B cell (primary cell): Measurements from ENCODE around the gene MICALL1. TPM values are rescaled to one million over a fixed set of nuclear protein-coding genes. Genes with fewer than 3 reads are reported as not detected.

ENCODE experiments used
- ATAC-seq: fragments of 200-7000 bp; cut with Tn5 transposase; one replicate; pipeline ENCODE4 v1.10.0; 2021; ENCODE audit warnings: low read depth, mild to moderate bottlenecking, moderate number of reproducible peaks, moderate library complexity
- CTCF ChIA-PET: fragments of 350-600 bp; sonication (Branson Sonifier 250); formaldehyde crosslinking; loops from one replicate; lab custom pipeline; 2021; ENCODE audit warnings: antibody characterized with exemption, inconsistent platforms; lab: Charles Lee
- POLR2A ChIA-PET: fragments of 350-600 bp; sonication (Branson Sonifier 250); formaldehyde crosslinking; loops from one replicate; lab custom pipeline; 2021; ENCODE audit warnings: antibody characterized with exemption; lab: Charles Lee
- DNase-seq: peaks from one replicate; pipeline ENCODE4 v3.0.0; 2013
- H2AFZ ChIP-seq: 2 replicates; pipeline ENCODE4 v1.6.1; 2012; ENCODE audit warnings: mild to moderate bottlenecking, low read depth, low read length; ENCODE audit not compliant: insufficient read depth, poor library complexity, severe bottlenecking
- H3K27ac ChIP-seq, 2 donors: 1 replicate in 1 of 2; 2 replicates in 1 of 2; pipeline ENCODE4 v1.5.1; 2012 to 2013; ENCODE audit warnings: low read length in 2 of 2, mild to moderate bottlenecking in 2 of 2, moderate library complexity in 1 of 2
- H3K27me3 ChIP-seq, 4 experiments: fragments of 200-600 bp in 1 of 4; sonication (generic) in 1 of 4; replicated peaks in 1 of 4; 1 replicate in 2 of 4; 2 replicates in 2 of 4; pipeline versions ENCODE4 v1.6.1 to v1.7.0; 2013 to 2016; ENCODE audit warnings: low read length in 3 of 4, mild to moderate bottlenecking in 2 of 4, mixed read lengths in 1 of 4, moderate library complexity in 1 of 4; ENCODE audit not compliant: insufficient read depth in 4 of 4, control insufficient read depth in 3 of 4; ENCODE audit errors: control extremely low read depth in 1 of 4
- H3K36me3 ChIP-seq, 2 experiments: replicated peaks in 1 of 2; 1 replicate in 1 of 2; 2 replicates in 1 of 2; pipeline versions ENCODE4 v1.6.1 to v1.7.1; 2013; ENCODE audit warnings: low read length in 1 of 2; ENCODE audit not compliant: insufficient read depth in 2 of 2, control insufficient read depth in 1 of 2; ENCODE audit errors: control extremely low read depth in 1 of 2, extremely low read depth in 1 of 2
- H3K4me1 ChIP-seq, 2 donors: fragments of 200-600 bp in 1 of 2; sonication (generic) in 1 of 2; 1 replicate in 1 of 2; 2 replicates in 1 of 2; pipeline versions ENCODE4 v1.5.1 to v1.6.1; 2013 to 2017; ENCODE audit warnings: low read length in 2 of 2; ENCODE audit not compliant: control insufficient read depth in 2 of 2, insufficient read depth in 2 of 2
- H3K4me2 ChIP-seq: replicated peaks from 2 replicates; pipeline ENCODE3; 2012; ENCODE audit warnings: mild to moderate bottlenecking, low read depth, low read length; ENCODE audit not compliant: poor library complexity, severe bottlenecking
- H3K4me3 ChIP-seq, 5 experiments: fragments of 200-600 bp in 1 of 5; sonication (generic) in 1 of 5; 1 replicate in 3 of 5; 2 replicates in 2 of 5; pipeline versions ENCODE4 v1.5.1 to v1.7.0; 2011 to 2016; ENCODE audit warnings: low read length in 4 of 5, mild to moderate bottlenecking in 4 of 5, low read depth in 2 of 5, control low read depth in 1 of 5, moderate library complexity in 1 of 5; ENCODE audit not compliant: insufficient read depth in 1 of 5; ENCODE audit errors: control extremely low read depth in 1 of 5, extremely low read depth in 1 of 5
- H3K79me2 ChIP-seq: fragments of 200-600 bp; sonication (generic); one replicate; pipeline ENCODE4 v1.6.0; 2016; ENCODE audit warnings: low read length; ENCODE audit not compliant: control insufficient read depth, insufficient read depth
- H3K9ac ChIP-seq: fragments of 200-600 bp; sonication (generic); 2 replicates; pipeline ENCODE4 v1.6.1; 2017; ENCODE audit warnings: mild to moderate bottlenecking, low read length, moderate library complexity
- H3K9me3 ChIP-seq, 3 donors: one replicate each; pipeline versions ENCODE4 v1.6.1 to v1.7.1; 2013; ENCODE audit warnings: low read length in 2 of 3; ENCODE audit not compliant: control insufficient read depth in 2 of 3, insufficient read depth in 1 of 3; ENCODE audit errors: control extremely low read depth in 1 of 3
- H4K20me1 ChIP-seq: 2 replicates; pipeline ENCODE4 v1.6.0; 2012; ENCODE audit warnings: mild to moderate bottlenecking, low read length; ENCODE audit not compliant: insufficient read depth, control insufficient read depth, poor library complexity, severe bottlenecking
- H3K27ac Mint-ChIP-seq: one replicate; pipeline ENCODE4 v1.8.0; 2021; ENCODE audit warnings: mixed read lengths
- H3K27me3 Mint-ChIP-seq: one replicate; pipeline ENCODE4 v1.8.0; 2021; ENCODE audit warnings: mixed read lengths
- H3K4me1 Mint-ChIP-seq: one replicate; pipeline ENCODE4 v1.8.0; 2021; ENCODE audit warnings: mixed read lengths
- H3K4me3 Mint-ChIP-seq: one replicate; pipeline ENCODE4 v1.8.0; 2021; ENCODE audit warnings: mixed read lengths
- H3K9me3 Mint-ChIP-seq: one replicate; pipeline ENCODE4 v1.8.0; 2022; ENCODE audit warnings: mixed read lengths; ENCODE audit not compliant: insufficient read depth
- EZH2 ChIP-seq: IDR thresholded peaks from 2 replicates; pipeline ENCODE4 v1.6.1; 2012; ENCODE audit warnings: borderline replicate concordance, low read depth, mild to moderate bottlenecking, moderate library complexity, low read length; ENCODE audit not compliant: insufficient read depth, poor library complexity, severe bottlenecking
- WGBS: methylation state at CpG from one replicate; pipeline ENCODE4 v1.1.5; 2013; ENCODE audit warnings: missing lambda C conversion rate; ENCODE audit not compliant: insufficient coverage; 5-methylcytosine and 5-hydroxymethylcytosine counted together
- intact Hi-C: fragments of 100-400 bp; cut with micrococcal nuclease; formaldehyde crosslinking; loops from one replicate; pipeline ENCODE4 v1.10.0; 2022
- polyA plus RNA-seq: library from polyadenylated mRNA; depleted of rRNA; stranded (reverse); fragments of >200 nt; gene quantifications from 2 replicates; pipeline ENCODE4 v1.2.3, GENCODE V29; 2012
- total RNA-seq, 2 donors: library from RNA; stranded (reverse); fragments of 120-200 nt in 1 of 2; gene quantifications; 1 replicate in 1 of 2; 2 replicates in 1 of 2; pipeline versions ENCODE4 v1.2.3 to v1.2.4, GENCODE V29; 2013 to 2022
- TF ChIP-seq, protein P1 (sequence below): fragments of 200-600 bp; IDR thresholded peaks from one replicate; pipeline ENCODE4 v1.8.0; 2022; ENCODE audit warnings: antibody characterized with exemption, mild to moderate bottlenecking

MICALL1 gene
- total and polyA plus RNA-seq, 2 donors (not counting 1 experiment from before 2014, with no cell fraction given) = 21.0 to 34.9 TPM

DNA sequence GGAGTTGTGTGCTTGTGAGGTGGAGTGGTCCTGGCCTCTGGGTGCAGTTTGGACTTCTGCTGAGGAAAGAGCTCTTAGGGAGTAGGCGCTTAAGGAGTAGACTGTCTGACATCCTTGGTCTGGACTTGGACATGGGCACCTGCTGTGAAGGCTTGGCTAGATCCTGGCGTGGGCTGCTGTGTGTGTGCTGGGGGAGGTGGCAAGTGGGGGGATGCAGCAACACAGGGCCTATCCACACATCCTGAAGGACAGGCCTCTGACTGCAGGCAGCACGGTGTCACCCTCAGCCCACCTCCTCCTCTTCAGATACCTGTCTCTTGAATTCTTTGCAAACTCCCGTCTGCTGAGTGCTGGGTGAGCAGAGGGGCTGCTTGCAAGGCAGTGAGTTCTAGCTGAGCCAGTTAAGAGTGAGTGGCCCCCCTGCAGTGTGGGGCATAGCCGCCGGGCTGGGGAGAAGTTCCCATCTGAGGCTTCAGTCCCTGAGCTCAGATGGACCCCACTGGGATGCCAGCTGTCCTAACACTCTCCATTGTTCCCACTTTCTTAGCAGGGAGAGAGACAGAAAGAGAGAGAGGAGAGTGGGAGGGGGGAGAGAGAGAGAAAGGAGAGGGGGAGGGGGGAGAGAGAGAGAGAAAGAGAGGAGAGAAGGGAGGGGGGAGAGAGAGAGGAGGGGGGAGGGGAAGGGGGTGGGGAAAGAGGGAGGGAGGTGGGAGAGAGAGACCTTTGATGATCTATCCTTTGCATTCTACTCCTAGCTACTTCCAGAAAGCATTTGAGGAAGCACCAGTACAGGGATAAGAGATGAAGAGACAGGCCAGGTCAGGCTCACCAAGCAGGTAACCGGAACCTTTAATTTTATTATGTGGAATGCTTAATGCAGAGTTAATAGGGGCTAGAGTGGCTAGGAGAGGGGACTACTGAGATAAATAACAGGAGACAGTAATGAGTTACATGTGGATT, 65.7 kb downstream of the MICALL1 start:
- Mint-ChIP-seq H3K27me3 (no peaks in the 10 kb centered on the region), H3K4me1 (no peaks in the 10 kb centered on the region), H3K4me3 (no peak overlapping the region), H3K27ac (no peak overlapping the region), H3K9me3 (no peaks in the 10 kb centered on the region)
- Histone ChIP-seq H3K4me3 (no peak overlapping the region), H4K20me1 (peaks cover 9% of the 10 kb centered on the region), H2AFZ (no peak overlapping the region), H3K4me1 (no peaks in the 10 kb centered on the region), H3K36me3 (peaks cover 5 to 42% of the 10 kb centered on the region in 2 experiments), H3K27me3 (no peaks in the 10 kb centered on the region), H3K9me3 (no peaks in the 10 kb centered on the region), H3K27ac (no peak overlapping the region), H3K9ac (no peak overlapping the region), H3K4me2 (no peak overlapping the region), H3K79me2 (peaks cover 7% of the 10 kb centered on the region)
- TF ChIP-seq EZH2 = no peak
- TF ChIP-seq, protein P1, sequence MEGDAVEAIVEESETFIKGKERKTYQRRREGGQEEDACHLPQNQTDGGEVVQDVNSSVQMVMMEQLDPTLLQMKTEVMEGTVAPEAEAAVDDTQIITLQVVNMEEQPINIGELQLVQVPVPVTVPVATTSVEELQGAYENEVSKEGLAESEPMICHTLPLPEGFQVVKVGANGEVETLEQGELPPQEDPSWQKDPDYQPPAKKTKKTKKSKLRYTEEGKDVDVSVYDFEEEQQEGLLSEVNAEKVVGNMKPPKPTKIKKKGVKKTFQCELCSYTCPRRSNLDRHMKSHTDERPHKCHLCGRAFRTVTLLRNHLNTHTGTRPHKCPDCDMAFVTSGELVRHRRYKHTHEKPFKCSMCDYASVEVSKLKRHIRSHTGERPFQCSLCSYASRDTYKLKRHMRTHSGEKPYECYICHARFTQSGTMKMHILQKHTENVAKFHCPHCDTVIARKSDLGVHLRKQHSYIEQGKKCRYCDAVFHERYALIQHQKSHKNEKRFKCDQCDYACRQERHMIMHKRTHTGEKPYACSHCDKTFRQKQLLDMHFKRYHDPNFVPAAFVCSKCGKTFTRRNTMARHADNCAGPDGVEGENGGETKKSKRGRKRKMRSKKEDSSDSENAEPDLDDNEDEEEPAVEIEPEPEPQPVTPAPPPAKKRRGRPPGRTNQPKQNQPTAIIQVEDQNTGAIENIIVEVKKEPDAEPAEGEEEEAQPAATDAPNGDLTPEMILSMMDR = no peak
- DNase-seq = no peak
- ChIA-PET CTCF (interaction anchor here (1.0 kb wide), 2 partner anchors 154 to 328 kb away, joined by 3 to 5 read pairs; no protein-coding TSS in a partner anchor), POLR2A (no interaction called here)
- intact Hi-C loops = no loop called here
- 91% methylated on average over 5 of the region's 7 CpGs for WGBS
- ATAC-seq = no peak

DNA sequence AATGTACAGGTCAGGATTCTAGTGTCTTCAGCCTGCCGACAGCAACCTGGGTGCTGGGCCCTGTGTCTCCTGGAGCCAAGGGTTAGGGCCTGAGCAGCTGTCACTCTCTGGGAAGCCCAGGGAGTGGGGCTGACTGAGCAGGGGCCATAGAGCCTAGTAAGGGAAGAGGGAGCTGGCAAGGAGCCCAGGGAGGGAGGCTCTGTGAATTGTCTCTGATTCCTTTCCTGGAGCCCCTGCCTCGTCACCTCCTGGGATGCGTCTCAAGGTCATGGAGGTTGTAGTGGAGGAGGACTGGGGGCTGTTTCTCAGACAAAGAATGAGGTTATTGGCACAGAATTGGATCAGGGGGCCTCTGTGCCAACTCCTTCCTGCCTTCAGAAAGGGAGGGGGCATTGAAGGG, 66.4 kb downstream of the MICALL1 start:
- TF ChIP-seq EZH2 = no peak
- TF ChIP-seq, protein P1 = no peak
- intact Hi-C loops = no loop called here
- peaks cover 9% of the 10 kb centered on the region for H4K20me1 ChIP-seq
- H3K4me3 ChIP-seq = no peak overlapping the region
- no peaks in the 10 kb centered on the region for H3K9me3 ChIP-seq
- no peak overlapping the region for H3K27ac ChIP-seq
- no peaks in the 10 kb centered on the region for H3K4me1 ChIP-seq
- H3K27me3 ChIP-seq = no peaks in the 10 kb centered on the region
- H3K27me3 Mint-ChIP-seq = no peaks in the 10 kb centered on the region
- no peaks in the 10 kb centered on the region for H3K4me1 Mint-ChIP-seq
- ATAC-seq = no peak
- peaks cover 3% of the 10 kb centered on the region for H3K79me2 ChIP-seq
- H3K4me3 Mint-ChIP-seq = no peak overlapping the region
- POLR2A ChIA-PET = no interaction called here
- H2AFZ ChIP-seq = no peak overlapping the region
- no peak overlapping the region for H3K4me2 ChIP-seq
- WGBS = 97% methylated on average over 3 of the region's 3 CpGs
- H3K36me3 ChIP-seq = peaks cover 5 to 34% of the 10 kb centered on the region in 2 experiments
- CTCF ChIA-PET = interaction anchor here (1.0 kb wide), 1 partner anchor 329 kb away, joined by 3 read pairs; no protein-coding TSS in a partner anchor
- H3K9ac ChIP-seq = no peak overlapping the region
- H3K27ac Mint-ChIP-seq = no peak overlapping the region
- no peaks in the 10 kb centered on the region for H3K9me3 Mint-ChIP-seq
- no peak for DNase-seq
